GM12865 (cell line): ENCODE data around the gene SLC6A16.

Source experiments
- DNase-seq: peaks from one replicate; pipeline ENCODE4 v3.0.0; 2010; ENCODE audit warnings: low read depth
- H3K4me3 ChIP-seq: 2 replicates; pipeline ENCODE4 v1.5.1; 2011; ENCODE audit warnings: mild to moderate bottlenecking, low read depth, low read length, control low read depth
- TF ChIP-seq, protein P1 (sequence below): IDR thresholded peaks from 2 replicates; pipeline ENCODE4 v1.5.1; 2011; ENCODE audit warnings: low read length, control low read depth, low read depth, inconsistent platforms; ENCODE audit not compliant: insufficient read depth; ENCODE audit errors: missing control alignments

Gene SLC6A16

DNA sequence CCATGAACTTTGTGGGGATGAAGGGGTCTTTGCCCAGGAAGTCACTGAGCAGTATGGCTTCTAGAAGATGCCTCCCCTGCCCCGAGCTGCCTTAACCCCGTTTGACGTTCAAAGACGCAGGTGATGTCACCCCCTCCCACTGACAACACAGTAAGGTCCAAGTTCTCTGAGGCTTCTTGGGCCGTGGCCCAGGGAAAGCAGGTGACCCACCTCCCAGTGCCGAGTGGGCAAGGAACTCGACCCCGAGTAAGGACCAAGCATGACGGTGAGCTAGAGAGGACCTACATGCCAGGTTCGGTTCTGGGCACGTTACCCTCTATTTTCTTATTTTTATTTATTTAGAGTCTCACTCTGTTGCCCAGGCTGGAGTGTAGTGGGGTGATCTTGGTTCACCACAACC, 81.3 kb downstream of the SLC6A16 start:
- no peak overlapping the region for H3K4me3 ChIP-seq
- TF ChIP-seq, protein P1, sequence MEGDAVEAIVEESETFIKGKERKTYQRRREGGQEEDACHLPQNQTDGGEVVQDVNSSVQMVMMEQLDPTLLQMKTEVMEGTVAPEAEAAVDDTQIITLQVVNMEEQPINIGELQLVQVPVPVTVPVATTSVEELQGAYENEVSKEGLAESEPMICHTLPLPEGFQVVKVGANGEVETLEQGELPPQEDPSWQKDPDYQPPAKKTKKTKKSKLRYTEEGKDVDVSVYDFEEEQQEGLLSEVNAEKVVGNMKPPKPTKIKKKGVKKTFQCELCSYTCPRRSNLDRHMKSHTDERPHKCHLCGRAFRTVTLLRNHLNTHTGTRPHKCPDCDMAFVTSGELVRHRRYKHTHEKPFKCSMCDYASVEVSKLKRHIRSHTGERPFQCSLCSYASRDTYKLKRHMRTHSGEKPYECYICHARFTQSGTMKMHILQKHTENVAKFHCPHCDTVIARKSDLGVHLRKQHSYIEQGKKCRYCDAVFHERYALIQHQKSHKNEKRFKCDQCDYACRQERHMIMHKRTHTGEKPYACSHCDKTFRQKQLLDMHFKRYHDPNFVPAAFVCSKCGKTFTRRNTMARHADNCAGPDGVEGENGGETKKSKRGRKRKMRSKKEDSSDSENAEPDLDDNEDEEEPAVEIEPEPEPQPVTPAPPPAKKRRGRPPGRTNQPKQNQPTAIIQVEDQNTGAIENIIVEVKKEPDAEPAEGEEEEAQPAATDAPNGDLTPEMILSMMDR = no peak
- DNase-seq = no peak

DNA sequence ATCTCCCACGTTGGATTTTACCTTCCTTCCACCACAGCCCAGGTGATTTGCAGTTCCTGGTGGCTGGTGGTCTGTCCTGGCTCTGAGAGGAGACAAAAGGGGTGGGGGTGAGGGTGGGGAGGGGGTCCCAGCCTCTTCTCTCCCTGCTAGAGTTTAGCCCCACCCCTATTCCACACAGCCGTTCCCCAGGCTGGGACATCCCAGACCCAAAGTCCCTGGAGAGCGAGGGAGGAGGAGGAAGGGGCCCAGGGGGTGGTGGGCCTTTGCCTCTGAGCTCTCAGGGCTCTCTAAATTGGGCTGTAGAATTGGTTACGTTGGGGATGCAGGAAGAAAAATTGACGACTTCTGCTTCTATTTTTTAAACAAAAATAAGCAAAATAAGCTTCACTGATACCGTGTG, 81.9 kb downstream of the SLC6A16 start:
- no peak for DNase-seq
- TF ChIP-seq, protein P1 = no peak
- no peak overlapping the region for H3K4me3 ChIP-seq

DNA sequence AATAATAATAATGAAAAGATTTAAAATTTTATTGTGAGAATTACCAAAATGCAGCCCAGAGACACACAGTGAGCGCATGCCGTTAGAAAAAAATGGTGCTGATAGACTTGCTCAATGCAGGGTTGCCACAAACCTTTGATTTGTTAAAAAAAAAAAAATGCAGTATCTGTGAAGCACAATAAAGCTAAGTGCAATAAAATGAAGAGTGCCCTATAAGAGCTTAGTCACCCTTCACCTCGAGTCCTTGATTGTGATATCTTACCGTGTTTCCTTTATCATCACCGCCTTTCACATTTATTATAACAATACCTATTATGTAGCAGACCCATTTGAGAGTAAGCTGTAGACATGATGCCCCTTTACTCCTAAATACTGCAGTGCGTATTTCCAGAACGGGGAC, 83.2 kb downstream of the SLC6A16 start:
- no peak for DNase-seq
- H3K4me3 ChIP-seq = no peak overlapping the region
- TF ChIP-seq, protein P1 = no peak
